ENCODE data around the gene BBOX1. TPM values are rescaled to one million over a fixed set of nuclear protein-coding genes. Genes with fewer than 3 reads are reported as not detected.

The BBOX1 gene
- total RNA-seq, 1 experiment from 2014 or later: not detected

DNA sequence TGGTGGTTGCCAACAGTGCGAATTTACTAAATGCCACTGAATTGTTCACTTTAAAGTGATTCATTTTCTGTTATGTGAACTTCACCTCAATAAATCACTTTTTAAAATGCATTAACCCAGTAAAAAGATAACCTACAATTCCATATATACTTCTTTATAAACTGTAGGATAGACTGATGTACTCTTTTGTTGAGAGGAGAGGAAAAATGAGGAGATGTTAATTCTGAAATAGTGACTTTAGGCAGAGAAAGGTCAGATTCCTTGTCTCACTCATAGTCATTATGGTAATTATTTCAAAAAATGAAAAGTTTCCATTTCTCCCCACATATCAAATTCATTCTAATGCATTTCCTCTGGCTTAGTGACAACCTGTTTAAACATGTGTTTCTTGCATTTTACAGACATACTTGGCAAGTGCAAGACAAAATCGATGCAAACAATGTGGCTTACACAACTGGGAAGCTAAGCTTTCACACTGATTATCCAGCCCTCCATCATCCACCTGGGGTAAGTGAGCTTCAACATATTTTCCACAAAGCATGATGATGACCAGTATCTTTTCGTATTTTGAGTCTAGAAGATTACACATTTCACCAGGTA, 74.5 kb downstream of the BBOX1 start:
- CTCF ChIA-PET: no interaction called here

DNA sequence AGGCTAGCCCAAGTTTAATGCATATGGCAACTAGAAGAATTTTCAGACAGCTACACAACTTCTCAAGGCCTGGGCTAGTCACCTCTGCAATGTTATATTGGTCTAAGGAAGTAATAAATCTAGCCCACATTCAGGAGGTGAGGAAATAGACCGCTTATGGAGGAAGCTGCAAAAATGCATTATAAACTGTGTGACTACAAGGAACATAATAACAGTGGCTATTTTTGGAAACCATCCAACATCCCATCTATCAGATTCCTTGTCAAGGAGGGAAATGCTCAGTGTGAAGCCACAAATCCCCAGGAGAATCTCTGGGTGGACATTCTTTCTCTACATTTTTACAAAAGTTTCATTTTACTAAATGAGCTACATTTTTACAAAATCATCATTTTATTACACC, 76.1 kb downstream of the BBOX1 start:
- Histone ChIP-seq H3K36me3 (ENCODE audit: low read depth) (no peaks in the 10 kb centered on the region), H3K4me3 (no peak overlapping the region), H3K4me2 (no peak overlapping the region), H3K9me3 (ENCODE audit: insufficient read depth, low read depth) (no peaks in the 10 kb centered on the region), H3K4me1 (replicated peaks; ENCODE audit: insufficient read depth) (no peaks in the 10 kb centered on the region), H3F3A (ENCODE audit: insufficient read depth, low read depth) (no peaks in the 10 kb centered on the region), H3K79me2 (ENCODE audit: low read depth) (no peaks in the 10 kb centered on the region), H3K9me2 (ENCODE audit: insufficient read depth) (no peaks in the 10 kb centered on the region), H2AFZ (no peak overlapping the region), H3K27ac (no peak overlapping the region), H4K20me1 (ENCODE audit: insufficient read depth) (no peaks in the 10 kb centered on the region), H3K27me3 (ENCODE audit: insufficient read depth, low read depth) (no peaks in the 10 kb centered on the region)
- no TSS peak for BruUV-seq (replicated peaks)
- intact Hi-C loops (cut with micrococcal nuclease; ENCODE audit: unreplicated experiment): no loop called here
- ChIA-PET POLR2A (ENCODE audit: unreplicated experiment) (interaction anchor here (0.6 kb wide), 2 partner anchors 86 to 440 kb away, joined by 3 read pairs; no protein-coding TSS in a partner anchor), CTCF (no interaction called here)
- TF ChIP-seq EZH2 (IDR thresholded peaks at IDR 0.05; ENCODE audit: low read depth): no peak
- TF ChIP-seq, protein P1, sequence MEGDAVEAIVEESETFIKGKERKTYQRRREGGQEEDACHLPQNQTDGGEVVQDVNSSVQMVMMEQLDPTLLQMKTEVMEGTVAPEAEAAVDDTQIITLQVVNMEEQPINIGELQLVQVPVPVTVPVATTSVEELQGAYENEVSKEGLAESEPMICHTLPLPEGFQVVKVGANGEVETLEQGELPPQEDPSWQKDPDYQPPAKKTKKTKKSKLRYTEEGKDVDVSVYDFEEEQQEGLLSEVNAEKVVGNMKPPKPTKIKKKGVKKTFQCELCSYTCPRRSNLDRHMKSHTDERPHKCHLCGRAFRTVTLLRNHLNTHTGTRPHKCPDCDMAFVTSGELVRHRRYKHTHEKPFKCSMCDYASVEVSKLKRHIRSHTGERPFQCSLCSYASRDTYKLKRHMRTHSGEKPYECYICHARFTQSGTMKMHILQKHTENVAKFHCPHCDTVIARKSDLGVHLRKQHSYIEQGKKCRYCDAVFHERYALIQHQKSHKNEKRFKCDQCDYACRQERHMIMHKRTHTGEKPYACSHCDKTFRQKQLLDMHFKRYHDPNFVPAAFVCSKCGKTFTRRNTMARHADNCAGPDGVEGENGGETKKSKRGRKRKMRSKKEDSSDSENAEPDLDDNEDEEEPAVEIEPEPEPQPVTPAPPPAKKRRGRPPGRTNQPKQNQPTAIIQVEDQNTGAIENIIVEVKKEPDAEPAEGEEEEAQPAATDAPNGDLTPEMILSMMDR (conservative IDR thresholded peaks at IDR 0.05): no peak
- no peak for DNase-seq

More for the DNA sequence above, 74.5 kb downstream of the BBOX1 start:
- BruUV-seq (replicated peaks): no TSS peak
- no peak overlapping the region for H2AFZ ChIP-seq
- no peaks in the 10 kb centered on the region for H4K20me1 ChIP-seq (ENCODE audit: insufficient read depth)
- no peak overlapping the region for H3K4me3 ChIP-seq
- no peaks in the 10 kb centered on the region for H3K4me1 ChIP-seq (replicated peaks; ENCODE audit: insufficient read depth)
- DNase-seq: no peak
- H3K27ac ChIP-seq: no peak overlapping the region
- H3K4me2 ChIP-seq: no peak overlapping the region
- no peaks in the 10 kb centered on the region for H3K79me2 ChIP-seq (ENCODE audit: low read depth)
- H3K9me3 ChIP-seq (ENCODE audit: insufficient read depth, low read depth): no peaks in the 10 kb centered on the region
- TF ChIP-seq, protein P1 (conservative IDR thresholded peaks at IDR 0.05): no peak
- TF ChIP-seq EZH2 (IDR thresholded peaks at IDR 0.05; ENCODE audit: low read depth): no peak
- no peaks in the 10 kb centered on the region for H3K27me3 ChIP-seq (ENCODE audit: insufficient read depth, low read depth)
- no peaks in the 10 kb centered on the region for H3K36me3 ChIP-seq (ENCODE audit: low read depth)
- POLR2A ChIA-PET (ENCODE audit: unreplicated experiment): no interaction called here
- intact Hi-C loops (cut with micrococcal nuclease; ENCODE audit: unreplicated experiment): no loop called here
- H3K9me2 ChIP-seq (ENCODE audit: insufficient read depth): no peaks in the 10 kb centered on the region
- H3F3A ChIP-seq (ENCODE audit: insufficient read depth, low read depth): no peaks in the 10 kb centered on the region

DNA sequence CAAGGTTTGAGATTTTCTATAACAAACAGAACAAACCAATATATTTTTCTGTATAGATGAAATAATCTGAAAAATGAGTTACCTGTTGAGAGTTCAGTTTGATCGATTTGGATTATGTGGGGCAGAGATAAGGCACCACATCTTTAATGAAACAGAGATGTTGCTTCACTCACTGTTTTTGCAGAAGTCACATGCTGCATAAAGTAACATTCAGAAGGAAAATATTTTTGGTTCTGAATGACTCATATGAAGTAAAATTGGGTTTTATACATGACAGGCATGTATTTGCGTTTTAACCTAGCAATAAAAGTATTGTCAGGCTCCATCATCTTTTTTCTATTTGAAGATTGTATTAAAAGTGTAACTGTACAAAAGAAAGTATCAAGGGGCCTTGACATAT, 77.8 kb downstream of the BBOX1 start:
- H4K20me1 ChIP-seq (ENCODE audit: insufficient read depth): no peaks in the 10 kb centered on the region
- H3K79me2 ChIP-seq (ENCODE audit: low read depth): no peaks in the 10 kb centered on the region
- intact Hi-C loops (cut with micrococcal nuclease; ENCODE audit: unreplicated experiment): no loop called here
- ChIA-PET POLR2A (ENCODE audit: unreplicated experiment) (no interaction called here), CTCF (no interaction called here)
- H2AFZ ChIP-seq: no peak overlapping the region
- H3K9me3 ChIP-seq (ENCODE audit: insufficient read depth, low read depth): no peaks in the 10 kb centered on the region
- no peaks in the 10 kb centered on the region for H3K27me3 ChIP-seq (ENCODE audit: insufficient read depth, low read depth)
- no peak overlapping the region for H3K4me2 ChIP-seq
- H3K36me3 ChIP-seq (ENCODE audit: low read depth): no peaks in the 10 kb centered on the region
- BruUV-seq (replicated peaks): no TSS peak
- H3K27ac ChIP-seq: no peak overlapping the region
- DNase-seq: no peak
- H3K4me3 ChIP-seq: no peak overlapping the region
- H3K4me1 ChIP-seq (replicated peaks; ENCODE audit: insufficient read depth): no peaks in the 10 kb centered on the region
- TF ChIP-seq, protein P1 (conservative IDR thresholded peaks at IDR 0.05): no peak
- TF ChIP-seq EZH2 (IDR thresholded peaks at IDR 0.05; ENCODE audit: low read depth): no peak
- H3K9me2 ChIP-seq (ENCODE audit: insufficient read depth): no peaks in the 10 kb centered on the region
- no peaks in the 10 kb centered on the region for H3F3A ChIP-seq (ENCODE audit: insufficient read depth, low read depth)
